Tibial artery (tissue), 4 donors: ENCODE data around the gene NCOA3.
"Not testable (repeated sequence)": the region's sequence is repeated elsewhere in the genome, so short reads cannot be mapped to it uniquely, and the experiment has no call there.

Experiments
- DNase-seq, 2 donors: peaks; one replicate each; pipeline ENCODE4 v3.0.0-alpha.2; 2019
- H3K27ac ChIP-seq, 2 donors: fragments of 200-600 bp; sonication (generic) in 1 of 2; 1 replicate in 1 of 2; 2 replicates in 1 of 2; pipeline ENCODE4 v1.5.1; 2018 to 2019; ENCODE audit warnings: mild to moderate bottlenecking in 1 of 2
- H3K27me3 ChIP-seq, 2 donors: fragments of 200-600 bp; sonication (generic) in 1 of 2; one replicate each; pipeline versions ENCODE4 v1.5.1 to v1.6.0; 2016 to 2019
- H3K36me3 ChIP-seq, 3 donors: fragments of 200-600 bp; sonication (generic) in 2 of 3; one replicate each; pipeline ENCODE4 v1.5.1; 2016 to 2019; ENCODE audit warnings: mild to moderate bottlenecking in 2 of 3
- H3K4me1 ChIP-seq, 4 donors: fragments of 200-600 bp; sonication (generic) in 2 of 4; 1 replicate in 3 of 4; 2 replicates in 1 of 4; pipeline ENCODE4 v1.5.1; 2016 to 2019
- H3K4me3 ChIP-seq, 2 donors: fragments of 200-600 bp; sonication (generic) in 1 of 2; 1 replicate in 1 of 2; 2 replicates in 1 of 2; pipeline ENCODE4 v1.5.1; 2018 to 2019; ENCODE audit warnings: mild to moderate bottlenecking in 2 of 2
- H3K9me3 ChIP-seq, 3 donors: fragments of 200-600 bp; sonication (generic) in 1 of 3; one replicate each; pipeline ENCODE4 v1.5.1; 2016 to 2019
- intact Hi-C: fragments of 100-400 bp; cut with DNase I; formaldehyde crosslinking; loops from one replicate; pipeline ENCODE4 v1.15.0; 2023; ENCODE audit warnings: low total_unique reads
- TF ChIP-seq, protein P1 (sequence below), 2 experiments: fragments of 200-600 bp in 1 of 2; fragments of 450-650 bp in 1 of 2; IDR thresholded peaks; one replicate each; pipeline ENCODE4 v1.5.1; 2017 to 2019; ENCODE audit warnings: antibody characterized with exemption in 2 of 2, mild to moderate bottlenecking in 1 of 2, moderate library complexity in 1 of 2

The NCOA3 gene

DNA sequence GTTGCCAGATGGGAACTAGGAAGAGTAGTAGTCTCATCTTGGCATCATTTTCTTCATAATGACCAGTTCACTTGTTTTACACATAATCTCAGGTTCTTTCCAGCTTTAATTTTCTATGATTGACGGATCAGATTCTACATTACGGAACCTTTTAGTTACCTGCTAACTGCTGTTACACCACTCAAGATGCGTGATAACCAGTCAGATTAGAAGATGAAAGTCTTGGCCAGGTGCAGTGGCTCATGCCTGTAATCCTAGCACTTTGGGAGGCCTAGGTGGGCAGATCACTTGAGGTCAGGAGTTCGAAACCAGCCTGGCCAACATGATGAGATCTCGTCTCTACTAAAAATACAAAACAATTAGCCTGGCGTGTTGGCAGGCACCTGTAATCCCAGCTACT is 92.5 kb downstream of the NCOA3 start:
- Histone ChIP-seq H3K4me3 (no peak overlapping the region), H3K9me3 (no peaks in the 10 kb centered on the region), H3K4me1 (peaks cover 0 to 8% (median 0%) of the 10 kb centered on the region in 4 donors), H3K27me3 (no peaks in the 10 kb centered on the region), H3K36me3 (no peaks in the 10 kb centered on the region), H3K27ac (no peak overlapping the region)
- TF ChIP-seq, protein P1, sequence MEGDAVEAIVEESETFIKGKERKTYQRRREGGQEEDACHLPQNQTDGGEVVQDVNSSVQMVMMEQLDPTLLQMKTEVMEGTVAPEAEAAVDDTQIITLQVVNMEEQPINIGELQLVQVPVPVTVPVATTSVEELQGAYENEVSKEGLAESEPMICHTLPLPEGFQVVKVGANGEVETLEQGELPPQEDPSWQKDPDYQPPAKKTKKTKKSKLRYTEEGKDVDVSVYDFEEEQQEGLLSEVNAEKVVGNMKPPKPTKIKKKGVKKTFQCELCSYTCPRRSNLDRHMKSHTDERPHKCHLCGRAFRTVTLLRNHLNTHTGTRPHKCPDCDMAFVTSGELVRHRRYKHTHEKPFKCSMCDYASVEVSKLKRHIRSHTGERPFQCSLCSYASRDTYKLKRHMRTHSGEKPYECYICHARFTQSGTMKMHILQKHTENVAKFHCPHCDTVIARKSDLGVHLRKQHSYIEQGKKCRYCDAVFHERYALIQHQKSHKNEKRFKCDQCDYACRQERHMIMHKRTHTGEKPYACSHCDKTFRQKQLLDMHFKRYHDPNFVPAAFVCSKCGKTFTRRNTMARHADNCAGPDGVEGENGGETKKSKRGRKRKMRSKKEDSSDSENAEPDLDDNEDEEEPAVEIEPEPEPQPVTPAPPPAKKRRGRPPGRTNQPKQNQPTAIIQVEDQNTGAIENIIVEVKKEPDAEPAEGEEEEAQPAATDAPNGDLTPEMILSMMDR (IDR thresholded peaks at IDR 0.05): no peak
- intact Hi-C loops: no loop called here
- DNase-seq: no peak

GRCh38 chr20:47595138-47595537 is 93.5 kb downstream of the NCOA3 start:
- intact Hi-C loops, H3K9me3 ChIP-seq, H3K36me3 ChIP-seq, H3K27me3 ChIP-seq, H3K27ac ChIP-seq, H3K4me3 ChIP-seq, DNase-seq: not testable (repeated sequence)
- H3K4me1 ChIP-seq: peaks cover 0 to 13% (median 2%) of the 10 kb centered on the region in 4 donors

DNA sequence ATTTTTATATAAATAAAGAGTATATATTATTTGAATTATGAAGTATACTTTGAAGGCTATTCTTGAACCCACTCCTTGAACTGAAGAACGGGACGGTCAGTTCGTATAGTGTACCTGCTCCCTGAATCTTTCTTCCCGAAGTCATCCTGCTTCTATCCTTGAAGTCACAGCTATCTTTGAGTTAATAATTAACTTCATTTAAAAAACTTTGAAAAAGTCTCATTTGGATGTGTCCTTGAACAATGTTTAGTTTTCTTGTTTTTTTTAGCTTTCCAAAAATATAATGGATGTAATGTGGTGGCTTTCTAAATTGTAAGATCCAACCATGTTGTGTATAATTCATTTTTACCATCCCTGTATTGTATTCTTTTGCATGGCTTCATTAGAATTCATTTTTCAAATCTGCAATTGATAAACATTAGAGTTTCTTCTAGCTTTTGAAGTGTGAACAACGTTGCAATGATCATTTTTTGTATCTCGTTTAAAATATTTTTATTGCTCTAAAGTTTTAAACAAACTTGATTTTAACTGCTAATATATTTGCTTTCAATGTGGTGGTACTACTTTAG is 94.4 kb downstream of the NCOA3 start:
- H3K9me3 ChIP-seq: no peaks in the 10 kb centered on the region
- H3K36me3 ChIP-seq: no peaks in the 10 kb centered on the region
- peaks cover 0 to 13% (median 3%) of the 10 kb centered on the region in 4 donors for H3K4me1 ChIP-seq
- TF ChIP-seq, protein P1 (IDR thresholded peaks at IDR 0.05): no peak
- H3K27me3 ChIP-seq: no peaks in the 10 kb centered on the region
- intact Hi-C loops: no loop called here
- no peak overlapping the region for H3K4me3 ChIP-seq
- no peak for DNase-seq
- no peak overlapping the region for H3K27ac ChIP-seq

DNA sequence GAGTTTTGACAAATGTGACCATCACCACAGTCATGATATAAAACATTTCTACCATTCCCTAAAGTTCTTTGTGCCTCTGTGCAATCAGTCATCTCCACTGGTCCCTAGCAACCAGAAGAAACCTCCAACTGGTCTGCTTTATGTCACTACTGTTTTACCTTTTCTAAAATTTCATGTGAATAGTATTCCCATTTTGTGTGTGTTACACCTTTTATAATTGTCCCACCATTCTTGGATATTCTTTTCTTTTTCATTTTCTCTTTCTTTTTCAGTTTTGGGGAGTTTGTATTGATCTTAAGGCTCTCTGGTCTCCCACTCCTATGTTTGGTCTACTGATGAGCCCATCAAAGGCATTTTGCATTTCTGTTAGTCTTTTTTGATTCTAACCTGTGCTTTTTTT is 95.4 kb downstream of the NCOA3 start:
- no peaks in the 10 kb centered on the region for H3K9me3 ChIP-seq
- peaks cover 0 to 16% (median 4%) of the 10 kb centered on the region in 4 donors for H3K4me1 ChIP-seq
- no peak for DNase-seq
- H3K27ac ChIP-seq: no peak overlapping the region
- H3K27me3 ChIP-seq: no peaks in the 10 kb centered on the region
- TF ChIP-seq, protein P1 (IDR thresholded peaks at IDR 0.05): no peak
- no peak overlapping the region for H3K4me3 ChIP-seq
- intact Hi-C loops: no loop called here
- no peaks in the 10 kb centered on the region for H3K36me3 ChIP-seq

DNA sequence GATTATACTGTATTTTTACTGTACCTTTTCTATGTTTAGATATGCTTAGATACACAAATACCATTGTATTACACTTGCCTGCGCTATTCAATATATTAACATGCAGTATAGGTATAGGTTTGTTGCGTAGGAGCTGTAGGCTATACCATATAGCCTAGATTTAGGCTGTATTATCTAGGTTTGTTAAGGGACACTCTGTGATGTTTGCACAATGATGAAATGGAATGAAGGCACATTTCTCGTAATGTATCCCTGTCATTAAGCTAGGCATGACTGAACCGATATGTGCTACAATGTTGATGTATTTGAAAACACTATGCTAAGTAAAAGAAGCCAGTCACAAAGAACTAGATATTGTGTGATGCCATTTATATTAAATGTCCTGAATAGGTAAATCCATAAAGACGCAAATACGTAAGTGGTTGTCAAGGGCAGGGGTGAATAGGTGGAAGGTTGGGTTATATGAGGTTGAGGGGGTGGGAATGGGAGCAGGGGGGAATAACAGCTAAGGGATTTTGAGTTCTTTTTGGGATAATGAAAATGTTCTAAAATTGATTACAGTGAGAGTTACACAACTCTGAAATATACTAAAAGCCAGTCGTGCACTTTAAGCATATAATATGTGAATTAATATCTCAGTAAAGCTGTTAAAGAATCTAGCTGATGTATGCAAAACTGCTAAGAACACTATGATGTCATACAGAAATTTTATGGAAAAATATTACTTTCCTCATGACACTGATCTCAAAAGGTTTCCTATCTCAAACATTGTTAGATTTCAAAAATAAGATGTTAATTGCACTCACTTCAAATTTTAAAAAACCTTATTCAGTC is 97.4 kb downstream of the NCOA3 start:
- Histone ChIP-seq H3K4me3 (no peak overlapping the region), H3K9me3 (no peaks in the 10 kb centered on the region), H3K27me3 (no peaks in the 10 kb centered on the region), H3K27ac (no peak overlapping the region), H3K36me3 (no peaks in the 10 kb centered on the region), H3K4me1 (peaks cover 0 to 21% (median 6%) of the 10 kb centered on the region in 4 donors)
- intact Hi-C loops: no loop called here
- TF ChIP-seq, protein P1 (IDR thresholded peaks at IDR 0.05): no peak
- no peak for DNase-seq

DNA sequence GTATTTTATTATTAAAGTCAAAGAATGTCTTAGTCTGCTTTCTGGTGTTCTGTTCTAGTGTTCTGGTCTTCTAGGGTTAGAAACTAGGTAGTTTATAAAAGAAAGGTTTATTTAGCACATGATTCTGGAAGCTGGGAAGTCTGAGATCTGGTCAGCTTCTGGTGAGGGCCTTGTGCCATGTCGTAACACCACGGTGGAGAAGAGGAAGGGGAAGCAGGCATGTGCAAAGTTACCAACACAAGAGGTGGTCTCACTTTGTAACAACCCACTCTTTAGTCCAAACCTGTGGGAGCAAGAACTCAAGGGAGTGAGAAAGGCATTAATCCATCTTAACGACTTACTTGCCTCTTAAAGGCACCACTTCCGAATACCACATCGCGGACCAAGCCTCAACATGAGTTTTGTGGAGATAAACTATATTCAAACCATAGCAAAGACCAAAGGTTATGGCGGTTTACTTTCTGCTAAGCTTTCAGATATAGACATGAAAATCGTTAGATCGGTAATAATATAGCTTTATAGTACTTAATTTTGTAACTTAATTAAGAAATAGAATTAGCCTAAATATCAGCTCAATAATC is 99.4 kb downstream of the NCOA3 start:
- Histone ChIP-seq H3K27me3 (no peaks in the 10 kb centered on the region), H3K27ac (no peak overlapping the region), H3K36me3 (no peaks in the 10 kb centered on the region), H3K9me3 (no peaks in the 10 kb centered on the region), H3K4me1 (peaks cover 0 to 21% (median 6%) of the 10 kb centered on the region in 4 donors), H3K4me3 (no peak overlapping the region)
- TF ChIP-seq, protein P1 (IDR thresholded peaks at IDR 0.05): no peak
- intact Hi-C loops: no loop called here
- DNase-seq: no peak
